Liver (tissue), 9 donors: ENCODE measurements around the gene MCU. TPM values are rescaled to one million over a fixed set of nuclear protein-coding genes. Genes with fewer than 3 reads are reported as not detected.

Source experiments
- DNase-seq: peaks from one replicate; pipeline ENCODE4 v3.0.0-alpha.2; 2017; ENCODE audit warnings: low spot score
- H3K27ac ChIP-seq, 2 donors: one replicate each; pipeline ENCODE4 v1.7.0; 2013; ENCODE audit warnings: inconsistent platforms in 2 of 2, low read length in 2 of 2, control low read depth in 1 of 2, low read depth in 1 of 2, mild to moderate bottlenecking in 1 of 2
- H3K27me3 ChIP-seq, 4 donors: one replicate each; pipeline versions ENCODE4 v1.6.1 to v1.7.0; 2013; ENCODE audit warnings: low read length in 3 of 4, inconsistent platforms in 1 of 4, mild to moderate bottlenecking in 1 of 4, moderate library complexity in 1 of 4; ENCODE audit not compliant: control insufficient read depth in 4 of 4, insufficient read depth in 4 of 4
- H3K36me3 ChIP-seq, 4 donors: one replicate each; pipeline versions ENCODE4 v1.6.1 to v1.7.0; 2013; ENCODE audit warnings: low read length in 3 of 4, mild to moderate bottlenecking in 3 of 4, low read depth in 1 of 4, moderate library complexity in 1 of 4; ENCODE audit not compliant: control insufficient read depth in 4 of 4, insufficient read depth in 3 of 4
- H3K4me1 ChIP-seq, 4 donors: one replicate each; pipeline versions ENCODE4 v1.6.1 to v1.7.0; 2013; ENCODE audit warnings: low read length in 3 of 4, mild to moderate bottlenecking in 3 of 4, moderate library complexity in 1 of 4; ENCODE audit not compliant: control insufficient read depth in 4 of 4, insufficient read depth in 4 of 4
- H3K4me3 ChIP-seq, 3 donors: one replicate each; pipeline versions ENCODE4 v1.6.1 to v1.7.0; 2013; ENCODE audit warnings: low read length in 3 of 3, control low read depth in 1 of 3, low read depth in 1 of 3, mild to moderate bottlenecking in 1 of 3
- H3K9ac ChIP-seq, 2 donors: one replicate each; pipeline ENCODE4 v1.7.0; 2013; ENCODE audit warnings: low read length in 2 of 2, mild to moderate bottlenecking in 2 of 2, moderate library complexity in 2 of 2, control low read depth in 1 of 2, low read depth in 1 of 2
- H3K9me3 ChIP-seq, 4 donors: one replicate each; pipeline versions ENCODE4 v1.6.1 to v1.7.0; 2013; ENCODE audit warnings: low read length in 3 of 4; ENCODE audit not compliant: control insufficient read depth in 4 of 4
- ATF3 ChIP-seq: IDR thresholded peaks from 2 replicates; pipeline ENCODE4 v1.6.1; 2016; ENCODE audit warnings: antibody characterized with exemption
- EGR1 ChIP-seq, 2 donors: IDR thresholded peaks; 2 replicates each; pipeline ENCODE4 v1.6.1; 2016 to 2018; ENCODE audit warnings: antibody characterized with exemption in 2 of 2, low read depth in 2 of 2
- FOXA1 ChIP-seq: IDR thresholded peaks from 2 replicates; pipeline ENCODE4 v1.6.1; 2016; ENCODE audit warnings: antibody characterized with exemption
- FOXA2 ChIP-seq: IDR thresholded peaks from 2 replicates; pipeline ENCODE4 v1.6.1; 2016; ENCODE audit warnings: antibody characterized with exemption
- GABPA ChIP-seq, 2 donors: IDR thresholded peaks in 1 of 2; conservative IDR thresholded peaks in 1 of 2; 2 replicates each; pipeline ENCODE4 v1.6.1; 2016; ENCODE audit warnings: antibody characterized with exemption in 2 of 2, mild to moderate bottlenecking in 1 of 2, moderate library complexity in 1 of 2
- HNF4A ChIP-seq, 2 donors: conservative IDR thresholded peaks; 2 replicates each; pipeline ENCODE4 v1.6.1; 2016; ENCODE audit warnings: antibody characterized with exemption in 2 of 2, mild to moderate bottlenecking in 2 of 2
- HNF4G ChIP-seq: IDR thresholded peaks from 2 replicates; pipeline ENCODE4 v1.6.1; 2016; ENCODE audit warnings: antibody characterized with exemption
- JUND ChIP-seq, 2 donors: IDR thresholded peaks; 2 replicates each; pipeline ENCODE4 v1.6.1; 2016; ENCODE audit warnings: antibody characterized with exemption in 2 of 2
- NR2F2 ChIP-seq: IDR thresholded peaks from 2 replicates; pipeline ENCODE4 v1.6.1; 2016; ENCODE audit warnings: antibody characterized with exemption
- RAD21 ChIP-seq, 2 donors: IDR thresholded peaks; 2 replicates each; pipeline ENCODE4 v1.6.1; 2016; ENCODE audit warnings: antibody characterized with exemption in 2 of 2, mild to moderate bottlenecking in 2 of 2
- REST ChIP-seq: IDR thresholded peaks from 2 replicates; pipeline ENCODE4 v1.6.1; 2016; ENCODE audit warnings: antibody characterized with exemption, mild to moderate bottlenecking
- RXRA ChIP-seq, 2 donors: IDR thresholded peaks; 2 replicates each; pipeline ENCODE4 v1.6.1; 2017 to 2018; ENCODE audit warnings: antibody characterized with exemption in 2 of 2, mild to moderate bottlenecking in 1 of 2
- SP1 ChIP-seq: IDR thresholded peaks from 2 replicates; pipeline ENCODE4 v1.6.1; 2018; ENCODE audit warnings: antibody characterized with exemption, mild to moderate bottlenecking
- TAF1 ChIP-seq: conservative IDR thresholded peaks from 2 replicates; pipeline ENCODE4 v1.6.1; 2016; ENCODE audit warnings: antibody characterized with exemption, mild to moderate bottlenecking
- YY1 ChIP-seq: IDR thresholded peaks from 2 replicates; pipeline ENCODE4 v1.6.1; 2016; ENCODE audit warnings: antibody characterized with exemption, mild to moderate bottlenecking
- ZBTB33 ChIP-seq: IDR thresholded peaks from 2 replicates; pipeline ENCODE4 v1.6.1; 2016; ENCODE audit warnings: antibody characterized with exemption
- WGBS: extraction: QIAGEN DNeasy Blood & Tissue Kit; methylation state at CpG from one replicate; pipeline ENCODE4 v1.1.7; 2013; 5-methylcytosine and 5-hydroxymethylcytosine counted together
- polyA plus RNA-seq, 2 donors: library from polyadenylated mRNA; stranded (reverse) in 1 of 2; unstranded in 1 of 2; fragments of 200-250 nt in 1 of 2; fragments of >200 nt in 1 of 2; fragmentation: Nextera tagmentation in 1 of 2; extraction: Ambion mirVana in 1 of 2; gene quantifications; one replicate each; pipeline versions ENCODE4 v1.2.1 to v1.2.3, GENCODE V29; 2013 to 2015
- total RNA-seq, 2 donors: library from RNA; depleted of rRNA; stranded (reverse); fragments of >200 nt; gene quantifications; one replicate each; pipeline ENCODE4 v1.2.3, GENCODE V29; 2014
- TF ChIP-seq, protein P1 (sequence below): IDR thresholded peaks from 2 replicates; pipeline ENCODE4 v1.6.1; 2016; ENCODE audit warnings: antibody characterized with exemption
- TF ChIP-seq, protein P2 (sequence below): fragments of 150-350 bp; IDR thresholded peaks from 2 replicates; pipeline ENCODE4 v1.5.1; 2017; ENCODE audit warnings: improper control_type of control experiment, low read depth, low read length; ENCODE audit not compliant: missing input control
- donor health status: healthy.
- donor health status: healthy.
- donor health status: healthy.
- donor health status: healthy.
- donor health status: healthy.

Gene MCU
- total and polyA plus RNA-seq, 4 donors = 6.4 to 13.0 (median 8.8) TPM

DNA sequence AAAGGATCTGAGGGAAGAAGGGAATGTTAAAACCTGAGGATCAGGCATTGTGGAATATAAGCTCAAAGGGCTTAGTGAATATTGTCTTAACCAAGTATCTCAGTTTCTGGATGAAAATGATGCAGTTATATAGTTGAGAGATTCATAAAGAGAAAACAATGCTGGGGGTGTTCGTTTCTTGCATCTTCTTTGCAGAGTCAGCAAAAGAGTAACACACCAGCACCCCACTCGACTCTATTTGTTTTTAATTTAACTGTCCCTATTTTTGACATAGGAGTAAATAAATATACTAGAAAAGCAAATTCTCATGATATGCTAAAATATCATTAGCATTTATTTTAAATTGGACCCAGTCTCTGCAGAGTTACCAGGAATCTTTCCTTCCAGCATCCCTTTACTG is 194.0 kb downstream of the MCU start:
- WGBS = 92% methylated on average over 2 of the region's 2 CpGs

More for the DNA sequence above, 194.0 kb downstream of the MCU start:
- Histone ChIP-seq H3K27me3 (no peaks in the 10 kb centered on the region), H3K9ac (no peak overlapping the region), H3K27ac (no peak overlapping the region), H3K4me3 (no peak overlapping the region), H3K9me3 (no peaks in the 10 kb centered on the region), H3K36me3 (peaks cover 0 to 2% (median 0%) of the 10 kb centered on the region in 4 donors), H3K4me1 (peaks cover 0 to 2% (median 0%) of the 10 kb centered on the region in 4 donors)
- TF ChIP-seq NR2F2 (no peak), HNF4G (no peak), HNF4A (conservative IDR thresholded peaks at IDR 0.05) (no peak), TAF1 (no peak), ATF3 (no peak), GABPA (IDR thresholded peaks at IDR 0.05 in 1 of 2, conservative IDR thresholded peaks at IDR 0.05 in 1 of 2) (no peak), RAD21 (IDR thresholded peaks at IDR 0.05) (no peak), SP1 (no peak), FOXA2 (no peak), EGR1 (IDR thresholded peaks at IDR 0.05; ENCODE audit: low read depth in 2 of 2) (no peak), ZBTB33 (no peak), JUND (IDR thresholded peaks at IDR 0.05) (no peak), REST (no peak), YY1 (no peak), FOXA1 (no peak), RXRA (IDR thresholded peaks at IDR 0.05) (no peak)
- TF ChIP-seq, protein P1, sequence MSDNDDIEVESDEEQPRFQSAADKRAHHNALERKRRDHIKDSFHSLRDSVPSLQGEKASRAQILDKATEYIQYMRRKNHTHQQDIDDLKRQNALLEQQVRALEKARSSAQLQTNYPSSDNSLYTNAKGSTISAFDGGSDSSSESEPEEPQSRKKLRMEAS = no peak
- TF ChIP-seq, protein P2, sequence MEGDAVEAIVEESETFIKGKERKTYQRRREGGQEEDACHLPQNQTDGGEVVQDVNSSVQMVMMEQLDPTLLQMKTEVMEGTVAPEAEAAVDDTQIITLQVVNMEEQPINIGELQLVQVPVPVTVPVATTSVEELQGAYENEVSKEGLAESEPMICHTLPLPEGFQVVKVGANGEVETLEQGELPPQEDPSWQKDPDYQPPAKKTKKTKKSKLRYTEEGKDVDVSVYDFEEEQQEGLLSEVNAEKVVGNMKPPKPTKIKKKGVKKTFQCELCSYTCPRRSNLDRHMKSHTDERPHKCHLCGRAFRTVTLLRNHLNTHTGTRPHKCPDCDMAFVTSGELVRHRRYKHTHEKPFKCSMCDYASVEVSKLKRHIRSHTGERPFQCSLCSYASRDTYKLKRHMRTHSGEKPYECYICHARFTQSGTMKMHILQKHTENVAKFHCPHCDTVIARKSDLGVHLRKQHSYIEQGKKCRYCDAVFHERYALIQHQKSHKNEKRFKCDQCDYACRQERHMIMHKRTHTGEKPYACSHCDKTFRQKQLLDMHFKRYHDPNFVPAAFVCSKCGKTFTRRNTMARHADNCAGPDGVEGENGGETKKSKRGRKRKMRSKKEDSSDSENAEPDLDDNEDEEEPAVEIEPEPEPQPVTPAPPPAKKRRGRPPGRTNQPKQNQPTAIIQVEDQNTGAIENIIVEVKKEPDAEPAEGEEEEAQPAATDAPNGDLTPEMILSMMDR = no peak
- DNase-seq = no peak
